ENCODE data around the gene OR10G2. TPM values are rescaled to one million over a fixed set of nuclear protein-coding genes. Genes with fewer than 3 reads are reported as not detected.

Gene OR10G2, protein sequence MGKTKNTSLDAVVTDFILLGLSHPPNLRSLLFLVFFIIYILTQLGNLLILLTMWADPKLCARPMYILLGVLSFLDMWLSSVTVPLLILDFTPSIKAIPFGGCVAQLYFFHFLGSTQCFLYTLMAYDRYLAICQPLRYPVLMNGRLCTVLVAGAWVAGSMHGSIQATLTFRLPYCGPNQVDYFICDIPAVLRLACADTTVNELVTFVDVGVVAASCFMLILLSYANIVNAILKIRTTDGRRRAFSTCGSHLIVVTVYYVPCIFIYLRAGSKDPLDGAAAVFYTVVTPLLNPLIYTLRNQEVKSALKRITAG
- not detected in 2 replicates for total RNA-seq
- long read RNA-seq = 0 reads

DNA sequence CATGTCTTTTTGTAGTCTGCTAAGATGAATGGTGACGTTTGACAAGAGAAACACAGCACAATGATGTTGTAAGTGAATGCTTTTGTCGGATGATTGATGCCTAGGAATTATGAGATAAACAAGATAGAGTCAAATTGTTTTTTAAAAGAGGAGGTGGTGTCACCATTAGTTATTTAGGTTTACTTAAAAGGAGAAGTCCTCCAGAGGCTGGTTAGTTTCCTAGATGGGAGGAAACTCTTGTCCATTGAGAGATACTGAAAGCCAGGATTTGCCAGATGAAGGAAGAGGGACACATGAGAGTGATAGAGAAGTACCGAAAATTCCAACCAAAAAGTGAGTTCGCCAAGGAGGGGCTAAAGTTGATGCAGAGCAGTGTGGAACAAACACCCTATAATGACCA is at the start of gene OR10G2:
TSS of gene OR10G2 (minus strand) at position 101 of the 400 bp plus-strand sequence. CDS start at position 3, 98 bp downstream.
- Mint-ChIP-seq H3K4me3 (ENCODE audit: low read depth) (no peak within 1 kb of the TSS), H3K9me3 (ENCODE audit: low read depth) (no peaks in the 10 kb centered on the region), H3K27ac (peak within 1 kb of the TSS; percentile 2), H3K27me3 (no peaks in the 10 kb centered on the region), H3K36me3 (ENCODE audit: insufficient read depth) (no peaks in the 10 kb centered on the region), H3K4me1 (ENCODE audit: low read depth) (peaks cover 4% of the 10 kb centered on the region)
- TF ChIP-seq, protein P1, sequence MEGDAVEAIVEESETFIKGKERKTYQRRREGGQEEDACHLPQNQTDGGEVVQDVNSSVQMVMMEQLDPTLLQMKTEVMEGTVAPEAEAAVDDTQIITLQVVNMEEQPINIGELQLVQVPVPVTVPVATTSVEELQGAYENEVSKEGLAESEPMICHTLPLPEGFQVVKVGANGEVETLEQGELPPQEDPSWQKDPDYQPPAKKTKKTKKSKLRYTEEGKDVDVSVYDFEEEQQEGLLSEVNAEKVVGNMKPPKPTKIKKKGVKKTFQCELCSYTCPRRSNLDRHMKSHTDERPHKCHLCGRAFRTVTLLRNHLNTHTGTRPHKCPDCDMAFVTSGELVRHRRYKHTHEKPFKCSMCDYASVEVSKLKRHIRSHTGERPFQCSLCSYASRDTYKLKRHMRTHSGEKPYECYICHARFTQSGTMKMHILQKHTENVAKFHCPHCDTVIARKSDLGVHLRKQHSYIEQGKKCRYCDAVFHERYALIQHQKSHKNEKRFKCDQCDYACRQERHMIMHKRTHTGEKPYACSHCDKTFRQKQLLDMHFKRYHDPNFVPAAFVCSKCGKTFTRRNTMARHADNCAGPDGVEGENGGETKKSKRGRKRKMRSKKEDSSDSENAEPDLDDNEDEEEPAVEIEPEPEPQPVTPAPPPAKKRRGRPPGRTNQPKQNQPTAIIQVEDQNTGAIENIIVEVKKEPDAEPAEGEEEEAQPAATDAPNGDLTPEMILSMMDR (IDR thresholded peaks at IDR 0.05; ENCODE audit: unreplicated experiment) = no peak
- DNase-seq (ENCODE audit: low spot score, unreplicated experiment) = no peak

DNA sequence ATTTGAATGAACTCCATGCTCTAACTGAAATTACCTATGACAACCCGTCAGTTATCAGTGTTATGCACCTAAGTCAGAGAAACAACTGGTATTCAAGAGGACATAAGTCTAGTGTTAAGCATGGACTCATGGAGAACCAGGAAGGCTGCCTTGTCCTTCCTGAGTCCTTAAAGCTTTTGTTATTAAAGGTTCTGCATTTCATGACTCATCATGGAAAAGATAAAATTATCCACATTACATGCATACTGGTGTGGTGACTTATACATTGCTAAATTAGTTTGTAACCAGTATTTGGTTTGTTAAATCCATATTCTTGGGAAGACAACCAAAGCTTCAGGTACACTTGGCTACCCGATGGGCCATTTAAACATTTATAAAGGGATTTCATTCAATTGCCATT is 45.3 kb upstream of the OR10G2 start:
- H3K9me3 Mint-ChIP-seq (ENCODE audit: low read depth) = peaks cover 8% of the 10 kb centered on the region
- TF ChIP-seq, protein P1 (IDR thresholded peaks at IDR 0.05; ENCODE audit: unreplicated experiment) = no peak
- no peaks in the 10 kb centered on the region for H3K27me3 Mint-ChIP-seq
- DNase-seq (ENCODE audit: low spot score, unreplicated experiment) = no peak
- no peak overlapping the region for H3K27ac Mint-ChIP-seq
- H3K4me3 Mint-ChIP-seq (ENCODE audit: low read depth) = no peak overlapping the region
- H3K36me3 Mint-ChIP-seq (ENCODE audit: insufficient read depth) = no peaks in the 10 kb centered on the region
- H3K4me1 Mint-ChIP-seq (ENCODE audit: low read depth) = no peaks in the 10 kb centered on the region

DNA sequence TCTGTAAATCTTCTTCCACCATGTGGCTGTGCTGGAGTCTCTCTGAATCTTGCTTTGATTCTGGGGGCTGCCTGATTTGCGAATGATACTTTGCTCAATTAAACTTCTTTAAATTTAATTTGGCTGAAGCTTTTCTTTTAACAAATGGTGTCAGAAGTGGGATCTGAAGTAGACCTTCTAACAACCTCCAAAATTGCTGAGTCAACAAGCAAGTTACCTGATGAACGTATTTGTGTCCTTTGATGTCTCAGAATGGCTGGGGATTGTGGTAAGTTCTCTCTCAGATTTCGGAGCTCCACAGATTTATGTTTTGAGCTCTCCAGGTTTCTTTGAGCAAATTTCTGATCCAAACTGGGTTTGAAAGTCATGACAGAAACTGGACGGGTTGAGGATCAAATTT is 40.8 kb upstream of the OR10G2 start:
- TF ChIP-seq, protein P1 (IDR thresholded peaks at IDR 0.05; ENCODE audit: unreplicated experiment) = no peak
- H3K4me1 Mint-ChIP-seq (ENCODE audit: low read depth) = no peaks in the 10 kb centered on the region
- H3K4me3 Mint-ChIP-seq (ENCODE audit: low read depth) = no peak overlapping the region
- H3K27ac Mint-ChIP-seq = no peak overlapping the region
- H3K9me3 Mint-ChIP-seq (ENCODE audit: low read depth) = peaks cover 8% of the 10 kb centered on the region
- H3K36me3 Mint-ChIP-seq (ENCODE audit: insufficient read depth) = no peaks in the 10 kb centered on the region
- DNase-seq (ENCODE audit: low spot score, unreplicated experiment) = no peak
- no peaks in the 10 kb centered on the region for H3K27me3 Mint-ChIP-seq

DNA sequence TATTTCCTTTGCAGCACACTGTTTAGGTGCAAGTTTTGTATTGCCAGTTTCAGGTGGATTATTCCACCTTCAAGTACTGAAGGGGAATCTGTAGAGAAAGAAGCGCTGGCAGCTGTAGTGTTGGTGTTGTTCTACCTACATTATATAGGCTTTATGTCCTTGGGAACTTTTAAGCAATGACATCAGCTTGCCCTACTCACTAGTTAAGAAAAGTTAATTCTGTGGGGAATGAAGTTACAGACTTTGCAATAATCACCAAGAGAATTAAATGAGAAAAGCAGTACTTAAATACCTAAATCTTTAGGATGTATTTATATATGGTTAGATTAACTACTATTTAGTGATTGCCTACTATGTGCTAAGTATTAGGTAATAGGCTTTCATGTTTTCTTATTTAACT is 39.0 kb upstream of the OR10G2 start, which contains the start of gene OR4E1:
TSS of gene OR4E1 (minus strand) at position 101 of the 400 bp plus-strand sequence. CDS start 2,883 bp downstream, outside the sequence.
- Mint-ChIP-seq H3K36me3 (ENCODE audit: insufficient read depth) (no peaks in the 10 kb centered on the region), H3K27me3 (no peaks in the 10 kb centered on the region), H3K4me3 (ENCODE audit: low read depth) (no peak within 1 kb of the TSS), H3K4me1 (ENCODE audit: low read depth) (peaks cover 11% of the 10 kb centered on the region), H3K9me3 (ENCODE audit: low read depth) (peaks cover 8% of the 10 kb centered on the region), H3K27ac (no peak within 1 kb of the TSS)
- TF ChIP-seq, protein P1 (IDR thresholded peaks at IDR 0.05; ENCODE audit: unreplicated experiment) = no peak
- no peak for DNase-seq (ENCODE audit: low spot score, unreplicated experiment)

DNA sequence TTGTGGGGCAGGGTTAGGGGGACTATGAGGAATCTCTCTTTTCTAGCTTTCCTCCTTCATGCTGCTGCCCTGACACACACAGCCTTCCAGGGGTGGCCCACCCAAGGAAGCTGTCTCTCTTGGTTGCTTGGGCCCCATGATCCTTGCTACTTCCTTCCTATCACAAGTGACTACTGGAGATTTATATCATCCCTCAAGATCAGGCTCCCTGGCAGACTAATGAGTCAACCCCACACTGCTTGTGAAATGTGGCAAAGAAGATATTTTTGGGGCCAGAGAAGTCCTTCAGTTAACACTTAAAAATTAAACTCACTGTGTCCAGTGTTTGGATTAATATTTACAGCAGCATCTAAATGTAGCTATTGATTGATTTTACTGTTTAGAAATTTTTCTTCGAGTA is 37.4 kb upstream of the OR10G2 start:
- peaks cover 8% of the 10 kb centered on the region for H3K9me3 Mint-ChIP-seq (ENCODE audit: low read depth)
- no peaks in the 10 kb centered on the region for H3K36me3 Mint-ChIP-seq (ENCODE audit: insufficient read depth)
- H3K4me1 Mint-ChIP-seq (ENCODE audit: low read depth) = peaks cover 13% of the 10 kb centered on the region
- no peak for DNase-seq (ENCODE audit: low spot score, unreplicated experiment)
- H3K4me3 Mint-ChIP-seq (ENCODE audit: low read depth) = no peak overlapping the region
- H3K27ac Mint-ChIP-seq = no peak overlapping the region
- H3K27me3 Mint-ChIP-seq = no peaks in the 10 kb centered on the region
- TF ChIP-seq, protein P1 (IDR thresholded peaks at IDR 0.05; ENCODE audit: unreplicated experiment) = no peak

Measured in progenitor cell of endocrine pancreas (in vitro differentiated cells).